Spleen (tissue), 11 donors: ENCODE results near the gene INPP4A. TPM values are rescaled to one million over a fixed set of nuclear protein-coding genes. Genes with fewer than 3 reads are reported as not detected.

Source experiments
- DNase-seq: peaks from one replicate; pipeline ENCODE4 v3.0.0-alpha.2; 2020
- H3K27ac ChIP-seq, 8 donors: fragments of 200-600 bp; sonication (generic) in 7 of 8; 1 replicate in 4 of 8; 2 replicates in 4 of 8; pipeline versions ENCODE4 v1.5.0 to v1.8.0; 2016 to 2021; ENCODE audit warnings: inconsistent platforms in 4 of 8, mild to moderate bottlenecking in 4 of 8, moderate library complexity in 1 of 8
- H3K27me3 ChIP-seq, 7 donors: fragments of 200-600 bp; sonication (generic) in 6 of 7; replicated peaks in 1 of 7; 1 replicate in 4 of 7; 2 replicates in 3 of 7; pipeline versions ENCODE4 v1.5.0 to v1.8.0; 2016 to 2021; ENCODE audit warnings: inconsistent platforms in 3 of 7, mild to moderate bottlenecking in 1 of 7
- H3K36me3 ChIP-seq, 6 donors: fragments of 200-600 bp; sonication (generic) in 5 of 6; 1 replicate in 4 of 6; 2 replicates in 2 of 6; pipeline versions ENCODE4 v1.5.0 to v1.8.0; 2016 to 2021; ENCODE audit warnings: inconsistent platforms in 2 of 6
- H3K4me1 ChIP-seq, 6 donors: fragments of 200-600 bp; sonication (generic) in 5 of 6; 1 replicate in 3 of 6; 2 replicates in 3 of 6; pipeline versions ENCODE4 v1.5.0 to v1.8.0; 2016 to 2021; ENCODE audit warnings: inconsistent platforms in 3 of 6
- H3K4me3 ChIP-seq, 8 donors: fragments of 200-600 bp; sonication (generic) in 7 of 8; 1 replicate in 4 of 8; 2 replicates in 4 of 8; pipeline versions ENCODE4 v1.5.0 to v1.8.0; 2016 to 2021; ENCODE audit warnings: inconsistent platforms in 4 of 8, mild to moderate bottlenecking in 4 of 8, moderate library complexity in 2 of 8
- H3K9me3 ChIP-seq, 8 donors: fragments of 200-600 bp; sonication (generic) in 7 of 8; 1 replicate in 4 of 8; 2 replicates in 4 of 8; pipeline versions ENCODE4 v1.5.0 to v1.8.0; 2016 to 2021; ENCODE audit warnings: inconsistent platforms in 4 of 8
- POLR2A ChIP-seq, 3 donors: fragments of 450-650 bp; IDR thresholded peaks; one replicate each; pipeline ENCODE4 v1.5.1; 2017; ENCODE audit warnings: antibody characterized with exemption in 3 of 3, mild to moderate bottlenecking in 1 of 3
- POLR2AphosphoS5 ChIP-seq, 3 donors: sonication (generic); formaldehyde crosslinking; IDR thresholded peaks; one replicate each; pipeline ENCODE4 v1.5.1; 2017; ENCODE audit warnings: antibody characterized with exemption in 3 of 3
- WGBS, 5 donors: extraction: QIAGEN DNeasy Blood & Tissue Kit in 3 of 5; methylation state at CpG; one replicate each; pipeline versions ENCODE4 v1.1.5 to v1.1.7; 2013 to 2018; 5-methylcytosine and 5-hydroxymethylcytosine counted together
- intact Hi-C: fragments of 100-400 bp; cut with DNase I; formaldehyde crosslinking; loops from one replicate; pipeline ENCODE4 v1.15.0; 2023; ENCODE audit warnings: low total_unique reads
- polyA plus RNA-seq, 3 donors: library from polyadenylated mRNA; stranded (reverse); fragments of 200-250 nt; gene quantifications; one replicate each; pipeline ENCODE4 v1.2.1, GENCODE V29; 2013
- total RNA-seq, 7 donors: library from RNA; depleted of rRNA in 3 of 7; stranded (reverse); fragments of >200 nt in 3 of 7; fragmentation: NEBNext Ultra II Directional in 4 of 7; extraction: Animal tissue kit (Norgen Biotek cat#: 25700) in 4 of 7; gene quantifications; one replicate each; pipeline versions ENCODE4 v1.1.0 to v1.2.1, GENCODE V29; 2016 to 2021
- TF ChIP-seq, protein P1 (sequence below), 11 experiments: fragments of 200-600 bp in 7 of 11; fragments of 450-650 bp in 4 of 11; sonication (generic) in 4 of 11; IDR thresholded peaks in 8 of 11; conservative IDR thresholded peaks in 3 of 11; 1 replicate in 7 of 11; 2 replicates in 4 of 11; pipeline versions ENCODE4 v1.4.0 to v1.8.0; 2016 to 2021; ENCODE audit warnings: antibody characterized with exemption in 11 of 11, inconsistent platforms in 4 of 11, mild to moderate bottlenecking in 1 of 11
- donor health status: healthy with polysubstance abuse.
- donor health status: DM: no; HTN: no; CAD: no; lungs with moderate emphysema.
- donor health status: DM: no; HTN: no; CAD: no.
- donor health status: Bipolar disorder and iron deficiency.
- donor health status: healthy.
- donor health status: DM: no; HTN: no; CAD: no.
- donor health status: DM: yes; HTN: yes; CAD: no.

Gene INPP4A
- total and polyA plus RNA-seq, 10 donors, result 6.4 to 102 (median 69.2) TPM

- intact Hi-C loops, result no loop called here
- TF ChIP-seq, protein P1, sequence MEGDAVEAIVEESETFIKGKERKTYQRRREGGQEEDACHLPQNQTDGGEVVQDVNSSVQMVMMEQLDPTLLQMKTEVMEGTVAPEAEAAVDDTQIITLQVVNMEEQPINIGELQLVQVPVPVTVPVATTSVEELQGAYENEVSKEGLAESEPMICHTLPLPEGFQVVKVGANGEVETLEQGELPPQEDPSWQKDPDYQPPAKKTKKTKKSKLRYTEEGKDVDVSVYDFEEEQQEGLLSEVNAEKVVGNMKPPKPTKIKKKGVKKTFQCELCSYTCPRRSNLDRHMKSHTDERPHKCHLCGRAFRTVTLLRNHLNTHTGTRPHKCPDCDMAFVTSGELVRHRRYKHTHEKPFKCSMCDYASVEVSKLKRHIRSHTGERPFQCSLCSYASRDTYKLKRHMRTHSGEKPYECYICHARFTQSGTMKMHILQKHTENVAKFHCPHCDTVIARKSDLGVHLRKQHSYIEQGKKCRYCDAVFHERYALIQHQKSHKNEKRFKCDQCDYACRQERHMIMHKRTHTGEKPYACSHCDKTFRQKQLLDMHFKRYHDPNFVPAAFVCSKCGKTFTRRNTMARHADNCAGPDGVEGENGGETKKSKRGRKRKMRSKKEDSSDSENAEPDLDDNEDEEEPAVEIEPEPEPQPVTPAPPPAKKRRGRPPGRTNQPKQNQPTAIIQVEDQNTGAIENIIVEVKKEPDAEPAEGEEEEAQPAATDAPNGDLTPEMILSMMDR (IDR thresholded peaks at IDR 0.05 in 8 of 11, conservative IDR thresholded peaks at IDR 0.05 in 3 of 11), result no peak
- TF ChIP-seq POLR2AphosphoS5 (IDR thresholded peaks at IDR 0.05), result no peak
- TF ChIP-seq POLR2A (IDR thresholded peaks at IDR 0.05), result no peak
- H3K36me3 ChIP-seq, result peaks cover 0 to 100% (median 60%) of the 10 kb centered on the region in 6 donors
- H3K4me1 ChIP-seq, result no peaks in the 10 kb centered on the region
- 86 to 97% (median 95%) methylated on average over 3 of the region's 3 CpGs for WGBS, 5 donors
- H3K4me3 ChIP-seq, result no peak overlapping the region
- H3K27me3 ChIP-seq, result no peaks in the 10 kb centered on the region
- H3K27ac ChIP-seq, result peak overlapping the region in 3 of 8 donors; percentile 46 to 77 (median 62)
- no peak for DNase-seq
- no peaks in the 10 kb centered on the region for H3K9me3 ChIP-seq
Measured at GRCh38 chr2:98540536-98540935, 95.9 kb downstream of the INPP4A start.

- no peaks in the 10 kb centered on the region for H3K9me3 ChIP-seq
- intact Hi-C loops, result no loop called here
- no peaks in the 10 kb centered on the region for H3K4me1 ChIP-seq
- H3K4me3 ChIP-seq, result no peak overlapping the region
- peaks cover 0 to 100% (median 67%) of the 10 kb centered on the region in 6 donors for H3K36me3 ChIP-seq
- TF ChIP-seq POLR2AphosphoS5 (IDR thresholded peaks at IDR 0.05), result no peak
- TF ChIP-seq, protein P1 (IDR thresholded peaks at IDR 0.05 in 8 of 11, conservative IDR thresholded peaks at IDR 0.05 in 3 of 11), result no peak
- no peak for TF ChIP-seq POLR2A (IDR thresholded peaks at IDR 0.05)
- DNase-seq, result peak; percentile 21
- peak overlapping the region in 2 of 8 donors; percentile 9 to 34 for H3K27ac ChIP-seq
- no peaks in the 10 kb centered on the region for H3K27me3 ChIP-seq
Measured at GRCh38 chr2:98541489-98541888, 96.8 kb downstream of the INPP4A start.

DNA sequence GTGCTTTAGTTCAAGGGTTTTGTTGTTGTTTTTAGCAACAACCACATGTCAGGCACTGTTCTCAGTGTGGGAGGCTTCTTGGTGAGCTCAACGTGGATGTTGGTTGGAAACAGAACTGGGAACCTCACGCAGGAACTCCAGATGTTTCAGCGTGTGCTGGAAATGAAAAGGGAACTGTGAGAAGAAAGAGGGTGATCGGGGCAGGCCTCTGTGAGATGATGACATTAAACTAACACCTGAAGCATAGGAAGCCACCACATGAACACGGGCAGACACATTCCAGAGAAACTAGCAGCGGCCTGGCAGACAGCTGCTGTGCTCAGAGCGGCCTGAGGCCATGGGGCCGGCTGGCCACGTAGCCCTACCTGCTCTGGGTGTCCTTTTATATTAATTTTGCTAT is 97.2 kb downstream of the INPP4A start:
- Histone ChIP-seq H3K9me3 (no peaks in the 10 kb centered on the region), H3K4me3 (no peak overlapping the region), H3K4me1 (peaks cover 0 to 1% (median 0%) of the 10 kb centered on the region in 6 donors), H3K27me3 (no peaks in the 10 kb centered on the region), H3K27ac (peak overlapping the region in 2 of 8 donors; percentile 9 to 34), H3K36me3 (peaks cover 0 to 100% (median 70%) of the 10 kb centered on the region in 6 donors)
- peak; percentile 32 for DNase-seq
- no peak for TF ChIP-seq POLR2A (IDR thresholded peaks at IDR 0.05)
- TF ChIP-seq, protein P1 (IDR thresholded peaks at IDR 0.05 in 8 of 11, conservative IDR thresholded peaks at IDR 0.05 in 3 of 11), result no peak
- TF ChIP-seq POLR2AphosphoS5 (IDR thresholded peaks at IDR 0.05), result no peak
- 69 to 75% (median 73%) methylated on average over 9 of the region's 9 CpGs for WGBS, 5 donors
- intact Hi-C loops, result no loop called here

- Histone ChIP-seq H3K36me3 (peaks cover 0 to 100% (median 67%) of the 10 kb centered on the region in 6 donors), H3K27ac (no peak overlapping the region), H3K27me3 (no peaks in the 10 kb centered on the region), H3K4me3 (no peak overlapping the region), H3K4me1 (peaks cover 0 to 14% (median 8%) of the 10 kb centered on the region in 6 donors), H3K9me3 (no peaks in the 10 kb centered on the region)
- DNase-seq, result peak; percentile 33
- intact Hi-C loops, result no loop called here
- TF ChIP-seq POLR2A (IDR thresholded peaks at IDR 0.05), result no peak
- 90 to 96% (median 92%) methylated on average over 11 of the region's 11 CpGs for WGBS, 5 donors
Measured at GRCh38 chr2:98543214-98543613, 98.6 kb downstream of the INPP4A start.

DNA sequence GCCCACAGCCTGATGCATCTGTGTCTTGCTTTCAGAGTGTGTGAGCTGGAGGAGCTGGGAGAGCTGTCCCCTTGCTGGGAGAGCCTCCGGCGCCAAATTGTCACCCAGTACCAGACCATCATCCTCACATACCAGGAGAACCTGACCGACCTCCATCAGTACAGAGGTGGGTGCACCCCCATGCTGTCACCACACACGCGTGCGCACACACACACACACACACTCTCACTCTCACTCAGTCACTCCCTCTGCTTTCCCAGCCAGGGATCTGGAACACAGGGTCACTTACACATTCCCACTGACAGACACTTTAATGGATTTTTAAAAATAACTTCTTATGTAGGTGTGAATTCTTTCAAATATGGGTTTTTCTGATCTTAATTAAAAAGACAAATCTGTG is 99.2 kb downstream of the INPP4A start:
- DNase-seq, result peak; percentile 44
- TF ChIP-seq, protein P1 (IDR thresholded peaks at IDR 0.05 in 8 of 11, conservative IDR thresholded peaks at IDR 0.05 in 3 of 11), result no peak
- TF ChIP-seq POLR2AphosphoS5 (IDR thresholded peaks at IDR 0.05) (no peak), POLR2A (IDR thresholded peaks at IDR 0.05) (no peak)

More for the DNA sequence above, 99.2 kb downstream of the INPP4A start:
- WGBS, 5 donors, result 95 to 97% (median 96%) methylated on average over 6 of the region's 6 CpGs
- no peaks in the 10 kb centered on the region for H3K9me3 ChIP-seq
- no peak overlapping the region for H3K4me3 ChIP-seq
- H3K4me1 ChIP-seq, result peaks cover 0 to 20% (median 9%) of the 10 kb centered on the region in 6 donors
- intact Hi-C loops, result no loop called here
- H3K27ac ChIP-seq, result no peak overlapping the region
- peaks cover 0 to 100% (median 61%) of the 10 kb centered on the region in 6 donors for H3K36me3 ChIP-seq
- no peaks in the 10 kb centered on the region for H3K27me3 ChIP-seq
